Cardiac fibroblast (primary cell): ENCODE measurements around the gene EVPLL.
A peak's percentile ranks its signal among the peaks of the same experiment; 100 is the strongest.
"Not testable (repeated sequence)": the region's sequence is repeated elsewhere in the genome, so short reads cannot be mapped to it uniquely, and the experiment has no call there.

ENCODE experiments used
- DNase-seq, 2 donors: peaks; one replicate each; pipeline versions ENCODE4 v3.0.0 to v3.0.0-alpha.2; 2010; ENCODE audit warnings: low read depth in 2 of 2
- H3K4me3 ChIP-seq, 2 donors: replicated peaks in 1 of 2; 1 replicate in 1 of 2; 2 replicates in 1 of 2; pipeline ENCODE4 v1.5.1; 2011; ENCODE audit warnings: low read depth in 2 of 2, low read length in 2 of 2, mild to moderate bottlenecking in 2 of 2, moderate library complexity in 1 of 2
- TF ChIP-seq, protein P1 (sequence below): IDR thresholded peaks from one replicate; pipeline ENCODE4 v1.5.1; 2011; ENCODE audit warnings: low read depth, mild to moderate bottlenecking, low read length, inconsistent platforms

Gene EVPLL

DNA sequence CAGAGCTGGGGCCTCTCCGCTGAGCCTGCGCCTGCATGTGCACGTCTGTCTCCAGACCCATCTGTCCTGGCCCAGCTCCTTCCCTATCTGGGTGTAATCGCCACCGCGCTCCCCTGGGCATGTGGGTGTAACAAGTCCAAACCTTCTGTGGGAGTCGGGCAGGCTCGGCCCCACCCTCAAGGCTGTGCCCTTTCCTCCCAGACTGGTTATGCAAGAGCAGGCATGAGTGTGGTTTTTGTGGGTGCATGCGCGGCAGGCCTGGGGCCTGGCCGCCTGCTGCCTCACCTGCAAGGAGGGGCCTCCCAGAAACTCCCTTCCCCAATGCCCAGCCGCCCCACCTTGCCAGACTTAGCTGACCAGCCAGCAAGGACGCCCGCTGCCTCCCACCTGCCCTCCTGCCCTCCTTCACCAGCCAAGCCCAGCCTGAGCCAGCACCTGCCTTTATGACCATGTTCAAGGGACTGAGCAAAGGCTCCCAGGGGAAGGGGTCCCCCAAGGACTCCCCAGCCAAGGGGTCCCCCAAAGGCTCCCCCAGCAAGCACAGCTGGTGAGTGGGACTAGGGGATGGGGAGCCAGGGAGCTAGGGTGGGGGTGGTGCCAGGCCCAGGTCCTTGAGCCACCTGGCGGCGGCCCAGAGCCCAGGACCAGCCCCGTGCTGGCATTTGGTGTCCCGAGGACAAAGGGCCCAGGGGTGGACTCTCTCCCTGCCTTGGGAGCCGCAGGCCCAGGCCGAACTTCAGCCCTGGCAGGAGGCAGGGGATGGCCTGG lies at the start of gene EVPLL:
TSS of gene EVPLL (plus strand) at position 342 of the 768 bp plus-strand sequence. CDS start 3,160 bp downstream, outside the sequence.
- DNase-seq: no peak
- H3K4me3 ChIP-seq: no peak within 1 kb of the TSS

DNA sequence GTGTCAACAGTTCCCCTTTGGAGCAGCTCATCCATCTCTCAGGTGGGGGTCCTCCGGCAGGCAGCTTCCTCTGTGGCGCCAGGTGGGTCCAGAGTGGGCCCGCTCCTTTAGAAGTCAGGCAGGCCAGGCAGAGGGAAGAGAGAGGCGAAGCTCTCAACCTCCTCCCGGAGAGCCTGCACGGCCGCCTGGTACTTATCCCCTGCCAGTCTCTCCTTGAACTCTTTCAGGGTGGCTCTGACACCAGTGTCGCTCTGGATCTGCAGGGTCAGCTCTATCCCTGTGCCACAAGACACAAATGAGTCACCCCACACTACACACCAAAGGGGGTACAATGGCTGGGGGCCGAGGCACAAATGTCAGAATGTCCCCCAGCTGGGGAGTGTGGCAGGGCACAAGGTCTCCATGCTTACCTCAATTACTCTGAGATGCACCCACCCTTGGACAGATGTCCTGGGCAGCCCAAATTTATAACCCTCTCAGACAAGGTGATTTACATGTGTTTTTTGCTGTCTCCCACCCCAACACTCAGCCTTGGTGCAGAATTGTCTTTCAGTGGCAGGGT lies 48.9 kb upstream of the EVPLL start:
- no peak overlapping the region for H3K4me3 ChIP-seq
- no peak for DNase-seq
- TF ChIP-seq, protein P1, sequence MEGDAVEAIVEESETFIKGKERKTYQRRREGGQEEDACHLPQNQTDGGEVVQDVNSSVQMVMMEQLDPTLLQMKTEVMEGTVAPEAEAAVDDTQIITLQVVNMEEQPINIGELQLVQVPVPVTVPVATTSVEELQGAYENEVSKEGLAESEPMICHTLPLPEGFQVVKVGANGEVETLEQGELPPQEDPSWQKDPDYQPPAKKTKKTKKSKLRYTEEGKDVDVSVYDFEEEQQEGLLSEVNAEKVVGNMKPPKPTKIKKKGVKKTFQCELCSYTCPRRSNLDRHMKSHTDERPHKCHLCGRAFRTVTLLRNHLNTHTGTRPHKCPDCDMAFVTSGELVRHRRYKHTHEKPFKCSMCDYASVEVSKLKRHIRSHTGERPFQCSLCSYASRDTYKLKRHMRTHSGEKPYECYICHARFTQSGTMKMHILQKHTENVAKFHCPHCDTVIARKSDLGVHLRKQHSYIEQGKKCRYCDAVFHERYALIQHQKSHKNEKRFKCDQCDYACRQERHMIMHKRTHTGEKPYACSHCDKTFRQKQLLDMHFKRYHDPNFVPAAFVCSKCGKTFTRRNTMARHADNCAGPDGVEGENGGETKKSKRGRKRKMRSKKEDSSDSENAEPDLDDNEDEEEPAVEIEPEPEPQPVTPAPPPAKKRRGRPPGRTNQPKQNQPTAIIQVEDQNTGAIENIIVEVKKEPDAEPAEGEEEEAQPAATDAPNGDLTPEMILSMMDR: no peak

More for the DNA sequence above, at the start of gene EVPLL:
- TF ChIP-seq, protein P1: no peak

DNA sequence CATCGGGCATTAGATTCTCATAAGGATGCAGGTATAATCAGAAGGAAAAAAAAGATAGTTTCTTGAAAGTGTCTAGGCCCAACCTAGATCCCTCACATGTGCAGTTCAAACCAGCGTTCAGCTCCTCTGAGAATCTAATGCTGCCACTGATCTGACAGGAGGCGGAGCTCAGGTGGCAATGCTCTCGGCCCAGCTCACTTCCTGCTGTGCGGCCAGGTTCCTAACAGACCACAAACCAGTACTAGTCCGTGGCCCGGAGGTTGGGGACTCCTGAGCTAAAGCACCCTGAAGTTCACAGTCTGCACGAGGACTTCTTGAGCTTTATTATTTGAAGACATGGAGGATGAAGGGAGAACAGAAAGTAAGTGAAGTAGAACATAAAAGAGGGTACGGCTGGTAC lies 45.7 kb upstream of the EVPLL start:
- H3K4me3 ChIP-seq: no peak overlapping the region
- TF ChIP-seq, protein P1: no peak
- DNase-seq: no peak

DNA sequence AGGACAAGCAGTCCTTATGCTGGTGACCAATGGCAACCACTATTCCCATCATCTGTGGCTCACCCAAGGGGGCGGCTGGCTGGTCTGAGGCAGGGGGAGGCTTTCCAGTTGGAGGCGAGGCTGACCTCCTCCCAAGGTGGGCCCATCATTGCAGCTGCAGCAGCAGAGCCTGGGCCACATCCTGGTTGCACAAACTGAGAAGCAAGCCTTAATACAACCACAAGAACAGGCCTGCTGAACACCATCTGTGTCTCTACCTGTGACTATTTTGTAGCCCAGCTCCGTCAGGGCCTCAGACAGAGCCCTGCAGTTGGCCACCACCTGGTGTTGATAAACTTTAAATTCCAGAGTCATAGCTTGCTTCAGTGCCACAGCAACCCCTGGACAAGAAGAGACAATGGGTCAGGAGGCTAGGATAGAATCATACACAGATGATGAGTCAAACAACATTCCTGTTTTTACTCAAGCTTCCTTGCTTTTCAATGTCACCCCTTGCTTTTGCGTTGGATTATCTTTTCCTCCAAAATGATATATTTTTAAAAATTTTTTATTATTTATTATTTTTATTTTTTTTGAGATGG lies 44.6 kb upstream of the EVPLL start:
- H3K4me3 ChIP-seq: no peak overlapping the region
- TF ChIP-seq, protein P1: no peak

DNA sequence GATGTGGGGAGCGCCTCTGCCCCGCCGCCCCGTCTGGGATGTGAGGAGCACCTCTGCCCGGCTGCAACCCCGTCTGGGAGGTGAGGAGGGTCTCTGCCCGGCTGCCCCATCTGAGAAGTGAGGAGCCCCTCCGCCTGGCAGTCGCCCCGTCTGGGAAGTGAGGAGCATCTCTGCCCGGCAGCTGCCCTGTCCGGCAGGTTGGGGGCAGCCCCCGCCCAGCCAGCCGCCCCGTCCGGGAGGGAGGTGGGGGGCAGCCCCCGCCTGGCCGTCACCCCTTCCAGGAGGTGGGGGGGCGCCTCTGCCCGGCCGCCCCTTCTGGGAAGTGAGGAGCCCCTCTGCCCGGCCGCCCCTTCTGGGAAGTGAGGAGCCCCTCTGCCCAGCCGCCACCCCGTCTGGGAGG lies 39.4 kb upstream of the EVPLL start:
- not testable (repeated sequence) for H3K4me3 ChIP-seq, DNase-seq

More for the DNA sequence above, 44.6 kb upstream of the EVPLL start:
- DNase-seq: peak in 1 of 2 donors; percentile 9

DNA sequence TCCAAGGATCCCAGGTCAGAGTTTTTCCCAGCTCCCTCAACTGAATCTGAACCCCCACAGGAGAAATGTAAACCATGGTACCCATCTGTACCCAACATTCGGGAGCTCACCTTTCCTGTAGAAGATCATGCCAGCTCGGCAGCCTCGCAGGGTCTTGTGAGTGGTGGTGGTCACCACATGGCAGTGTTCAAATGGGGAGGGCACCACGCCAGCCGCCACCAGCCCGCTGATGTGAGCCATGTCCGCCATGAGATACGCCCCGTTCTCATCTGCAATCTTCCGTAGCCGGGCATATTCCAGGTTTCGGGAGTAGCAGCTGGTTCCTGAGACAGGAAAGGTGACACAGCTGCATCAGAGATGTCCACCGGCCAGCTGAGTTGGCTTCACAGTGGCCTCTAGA lies 37.6 kb upstream of the EVPLL start:
- no peak overlapping the region for H3K4me3 ChIP-seq
- no peak for DNase-seq
- TF ChIP-seq, protein P1: no peak

DNA sequence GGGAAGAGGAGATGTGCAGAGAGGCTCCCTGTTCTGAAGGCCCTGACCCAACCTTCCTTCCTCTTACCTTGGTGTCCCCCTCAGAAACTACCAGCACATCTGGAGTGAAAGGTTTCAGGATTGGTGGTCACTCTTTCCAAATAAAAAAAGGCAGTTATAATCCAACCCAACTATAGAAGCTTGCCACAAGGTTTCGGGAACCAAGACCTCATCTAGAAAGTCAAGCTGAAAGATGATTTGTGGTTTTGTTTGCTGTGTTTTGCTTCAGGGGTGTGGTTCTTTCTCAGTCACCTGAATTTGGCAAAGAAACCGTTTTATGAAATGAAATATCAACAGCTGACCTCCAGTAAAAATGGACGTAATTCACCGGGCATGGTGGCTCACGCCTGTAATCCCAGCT lies 33.6 kb upstream of the EVPLL start:
- H3K4me3 ChIP-seq: no peak overlapping the region
- TF ChIP-seq, protein P1: no peak
- DNase-seq: no peak
